Stimulated activated CD8-positive, alpha-beta memory T cell treated with anti-CD3 and anti-CD28 coated beads, Interleukin-12 subunit alpha, Interleukin-12 subunit beta, amount 100 ng/mL, for 24 hours (primary cell): ENCODE measurements around the gene DENND10.
A peak's percentile ranks its signal among the peaks of the same experiment; 100 is the strongest.
"Not testable (repeated sequence)": the region's sequence is repeated elsewhere in the genome, so short reads cannot be mapped to it uniquely, and the experiment has no call there.

Experiments used
- DNase-seq: peaks from one replicate; pipeline ENCODE4 v3.0.0-alpha.2; 2020; ENCODE audit errors: extremely low read depth

The DENND10 gene, protein sequence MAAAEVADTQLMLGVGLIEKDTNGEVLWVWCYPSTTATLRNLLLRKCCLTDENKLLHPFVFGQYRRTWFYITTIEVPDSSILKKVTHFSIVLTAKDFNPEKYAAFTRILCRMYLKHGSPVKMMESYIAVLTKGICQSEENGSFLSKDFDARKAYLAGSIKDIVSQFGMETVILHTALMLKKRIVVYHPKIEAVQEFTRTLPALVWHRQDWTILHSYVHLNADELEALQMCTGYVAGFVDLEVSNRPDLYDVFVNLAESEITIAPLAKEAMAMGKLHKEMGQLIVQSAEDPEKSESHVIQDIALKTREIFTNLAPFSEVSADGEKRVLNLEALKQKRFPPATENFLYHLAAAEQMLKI

DNA sequence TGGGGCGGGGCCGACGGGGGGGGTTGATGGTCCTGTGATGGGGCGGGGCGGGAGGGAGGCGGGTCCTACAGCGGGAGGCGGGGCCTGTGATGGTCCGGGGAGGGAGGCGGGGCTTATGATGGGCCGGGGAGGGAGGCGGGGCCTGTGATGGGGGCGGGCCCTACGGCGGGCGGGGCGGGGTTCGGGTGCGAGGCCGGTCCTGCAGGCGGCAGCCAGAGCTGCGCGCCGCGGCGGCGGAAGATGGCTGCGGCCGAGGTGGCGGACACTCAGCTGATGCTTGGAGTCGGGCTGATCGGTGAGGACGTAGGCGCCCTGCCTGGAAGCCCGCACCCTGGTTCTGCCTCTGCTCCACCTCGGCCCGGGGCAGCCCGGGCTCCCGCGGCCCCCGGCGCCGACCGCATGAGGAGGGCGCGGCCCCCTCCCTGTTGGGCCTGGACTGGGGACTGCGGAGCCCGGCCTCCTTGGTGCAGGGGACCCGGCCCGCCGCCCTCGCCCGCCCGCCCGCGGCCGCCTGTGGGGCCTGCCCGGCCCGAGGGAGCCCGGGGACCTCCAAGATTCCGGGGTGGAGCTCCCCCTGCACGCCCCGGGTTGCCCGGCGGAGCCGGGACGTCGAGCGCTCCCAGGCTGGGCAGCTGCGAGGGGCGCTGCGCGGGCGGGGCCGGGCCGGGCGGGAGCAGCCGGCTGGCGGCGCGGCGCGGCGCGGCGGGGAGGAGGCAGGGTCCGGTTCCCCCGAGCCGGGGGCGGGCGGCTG lies at the start of gene DENND10:
Gene DENND10, plus strand, starts transcription at position 211 of the 751 bp plus-strand sequence. Its CDS starts 30 bp downstream, at position 241.
- DNase-seq, result peak; percentile 50

DNA sequence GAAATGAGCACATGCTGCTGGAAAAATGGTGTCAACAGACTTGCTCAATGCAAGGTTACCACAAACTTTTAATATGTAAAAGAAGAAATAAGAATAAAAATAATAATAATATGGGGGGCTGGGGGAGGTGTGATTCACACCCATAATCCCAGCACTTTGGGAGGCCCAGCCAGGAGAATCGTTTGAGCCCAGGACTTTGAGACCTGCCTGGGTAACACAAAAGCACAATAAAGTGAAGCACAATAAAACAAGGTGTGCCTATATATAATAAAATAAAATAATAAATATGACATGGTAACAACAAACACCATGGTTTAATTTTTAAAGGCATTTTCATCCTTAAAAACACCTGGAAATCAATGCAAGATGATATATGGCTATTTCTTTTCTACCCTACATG lies 48.4 kb upstream of the DENND10 start:
- no peak for DNase-seq

DNA sequence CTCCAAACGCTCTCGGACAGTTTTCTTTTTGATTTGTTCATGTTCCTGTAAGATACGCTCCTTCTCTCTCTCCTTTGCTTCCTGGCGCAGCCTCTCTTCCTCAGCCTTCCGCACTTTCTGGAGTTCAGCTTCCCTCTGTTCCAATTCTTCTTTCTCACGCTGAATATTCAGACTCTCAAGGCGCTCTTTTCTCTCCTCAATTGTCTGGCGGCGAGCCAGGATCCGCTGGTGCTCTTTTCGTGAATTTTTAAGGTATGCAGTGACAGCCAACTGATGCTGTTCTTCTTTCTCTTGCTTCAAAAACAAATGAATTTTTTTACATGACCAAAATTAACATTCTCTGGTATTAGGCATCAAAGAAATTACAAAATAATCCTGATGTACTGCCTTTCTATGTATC lies 45.9 kb upstream of the DENND10 start:
- DNase-seq, result no peak

DNA sequence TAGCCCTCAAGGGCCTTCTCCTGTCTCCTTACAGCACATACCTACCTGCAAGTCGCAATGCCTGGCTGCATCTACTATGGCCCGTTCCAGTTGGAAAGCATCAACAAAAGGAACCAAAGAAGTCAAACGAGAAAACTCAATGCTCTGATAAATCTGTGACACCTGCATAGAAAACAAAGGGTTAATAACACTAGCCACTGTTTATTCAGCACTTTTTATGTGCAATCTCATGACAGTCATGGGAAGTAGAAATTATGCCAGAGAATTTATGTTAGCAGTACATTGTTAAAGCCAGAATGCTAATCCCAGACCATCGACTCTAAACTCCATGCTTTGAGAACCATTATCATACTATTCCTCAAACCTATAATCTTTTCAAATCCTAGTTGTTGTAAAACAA lies 44.4 kb upstream of the DENND10 start:
- DNase-seq, result no peak

DNA sequence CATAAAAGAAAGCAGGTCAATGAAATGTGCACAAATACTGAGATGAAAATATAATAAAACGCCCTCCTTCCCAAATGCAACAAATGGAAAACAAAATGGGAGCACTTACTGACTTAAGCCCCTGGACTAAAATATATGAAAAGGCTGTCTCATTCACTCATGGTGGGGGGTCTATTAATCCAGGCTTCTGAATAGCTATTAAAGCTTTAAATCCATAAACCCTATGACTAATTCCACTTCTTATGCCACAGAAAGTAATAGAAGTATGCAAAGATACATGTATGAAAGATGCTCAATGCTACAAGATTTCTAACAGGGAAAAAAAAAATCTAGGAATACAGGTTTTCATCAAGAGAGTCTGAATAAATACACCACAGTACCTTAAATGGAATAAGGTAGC lies 43.8 kb upstream of the DENND10 start:
- DNase-seq, result no peak

DNA sequence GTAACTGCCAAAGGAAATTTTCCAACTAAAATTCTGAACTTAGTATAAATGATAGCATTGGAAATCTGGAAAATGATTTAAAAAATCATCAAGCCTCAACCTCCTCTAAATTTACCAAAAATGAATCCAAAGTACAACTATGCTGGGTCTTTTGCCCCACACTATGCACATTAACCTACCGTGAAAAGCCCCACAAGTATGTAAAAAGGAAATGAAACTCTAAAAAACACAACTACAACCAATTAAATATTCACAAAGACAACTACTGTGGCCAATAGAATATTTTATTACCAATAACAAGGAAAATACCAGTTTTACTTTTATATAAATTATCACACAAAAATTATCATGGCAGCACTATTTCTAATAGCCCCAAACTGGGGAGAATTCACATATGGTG lies 42.6 kb upstream of the DENND10 start:
- no peak for DNase-seq

DNA sequence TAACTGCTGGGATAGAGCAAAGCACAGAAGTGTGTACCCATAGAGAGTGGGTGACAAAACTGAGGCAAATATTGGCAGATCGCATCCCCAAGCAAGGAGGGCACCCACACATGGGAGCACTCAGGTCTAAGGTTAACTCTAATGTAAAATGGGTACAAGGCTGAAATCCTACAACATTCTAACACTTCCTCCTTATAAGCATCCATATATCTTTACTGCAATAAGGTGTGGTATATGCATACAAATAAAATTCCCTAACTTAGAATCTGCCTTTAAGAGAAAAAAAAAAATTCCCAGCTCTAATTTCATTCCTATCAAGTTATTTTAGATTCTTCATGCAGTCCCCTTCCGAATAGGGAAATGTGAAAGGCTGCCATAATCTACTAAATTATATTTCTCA lies 42.0 kb upstream of the DENND10 start:
- DNase-seq, result no peak

DNA sequence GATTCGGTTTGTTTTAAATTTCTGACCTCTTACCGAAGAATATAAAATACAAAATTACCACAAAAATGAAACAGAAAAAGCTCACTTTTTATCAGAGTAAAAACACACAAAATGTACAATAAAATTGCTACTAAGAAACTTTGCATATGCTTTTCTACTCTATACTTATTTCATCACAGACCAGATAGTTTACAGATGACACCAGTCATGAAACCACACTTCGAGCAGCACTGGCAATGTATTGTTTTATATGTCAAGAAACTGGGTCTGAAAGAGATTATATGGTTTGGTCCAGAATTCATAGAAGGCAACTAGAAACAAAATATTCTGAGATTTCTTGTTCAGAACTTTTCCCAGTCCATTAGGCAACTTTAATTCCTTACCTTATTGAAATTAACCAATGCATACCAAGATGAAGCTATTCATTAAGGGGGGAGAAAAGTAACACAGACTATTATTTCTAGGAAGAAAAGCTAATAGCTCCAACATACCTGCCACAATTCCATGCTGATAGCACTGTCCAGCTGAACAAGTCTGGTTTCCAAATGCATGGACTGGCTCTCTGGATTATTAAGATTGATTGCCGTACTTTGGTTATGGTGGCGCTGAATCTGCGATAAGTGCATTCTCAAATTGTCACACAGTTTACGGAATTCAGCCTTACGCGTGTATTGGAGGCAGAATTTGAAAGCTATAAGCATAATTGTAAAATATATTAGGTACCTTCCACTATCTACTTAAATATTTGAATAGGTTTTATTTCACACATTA lies 33.3 kb upstream of the DENND10 start:
- DNase-seq, result no peak

DNA sequence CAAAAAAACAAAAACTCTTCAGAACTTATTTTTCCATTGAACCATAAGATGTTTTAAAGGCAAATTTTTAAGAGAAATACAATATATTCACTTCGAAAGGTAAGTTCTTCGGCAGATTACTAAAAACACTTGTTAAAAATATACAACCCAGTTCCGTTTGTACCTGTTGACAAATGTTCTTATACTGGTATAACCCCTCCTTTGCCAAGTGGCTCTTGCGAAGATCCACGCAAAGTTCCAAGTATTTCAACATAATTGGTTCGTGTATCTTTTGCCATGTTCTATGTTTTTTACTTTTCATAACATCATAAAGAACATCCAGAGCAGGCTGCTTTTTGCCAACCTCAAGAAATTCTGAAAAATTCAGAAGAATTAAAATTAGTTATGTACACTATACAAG lies 30.3 kb upstream of the DENND10 start:
- DNase-seq, result no peak

DNA sequence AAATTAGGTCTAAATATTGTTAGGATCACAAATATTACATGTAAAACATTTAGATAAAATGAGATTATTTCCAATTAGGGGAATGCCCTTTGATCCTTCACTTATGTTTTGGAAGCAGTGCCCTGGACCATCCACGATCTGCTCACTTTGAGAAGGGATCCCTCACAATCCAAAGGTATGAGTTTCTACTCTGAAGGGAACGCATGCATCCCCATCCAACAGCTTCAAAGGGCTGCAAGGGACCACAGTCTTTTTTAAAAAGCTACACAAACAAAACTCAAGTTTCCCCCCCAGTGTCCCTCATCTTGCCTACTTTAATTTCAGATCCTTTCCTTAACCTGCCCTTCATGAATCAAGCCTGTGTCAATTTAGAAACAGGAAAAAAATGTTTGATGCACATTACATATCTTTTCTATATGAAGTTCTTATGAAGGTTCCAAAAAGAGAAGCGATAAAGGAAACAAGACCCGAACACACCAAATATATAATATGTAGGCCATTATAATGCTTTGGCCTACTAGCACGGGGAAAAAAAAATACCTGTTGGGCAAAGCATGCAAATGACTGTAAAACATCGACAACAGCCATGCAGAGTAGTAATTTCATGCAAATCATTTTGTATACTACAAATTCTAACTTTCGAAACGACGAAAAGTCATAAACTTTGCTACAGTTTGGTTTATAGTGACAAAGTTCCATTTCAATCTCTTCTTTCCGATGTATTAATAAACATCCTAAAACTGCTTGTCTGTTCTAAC lies 25.3 kb upstream of the DENND10 start:
- no peak for DNase-seq

DNA sequence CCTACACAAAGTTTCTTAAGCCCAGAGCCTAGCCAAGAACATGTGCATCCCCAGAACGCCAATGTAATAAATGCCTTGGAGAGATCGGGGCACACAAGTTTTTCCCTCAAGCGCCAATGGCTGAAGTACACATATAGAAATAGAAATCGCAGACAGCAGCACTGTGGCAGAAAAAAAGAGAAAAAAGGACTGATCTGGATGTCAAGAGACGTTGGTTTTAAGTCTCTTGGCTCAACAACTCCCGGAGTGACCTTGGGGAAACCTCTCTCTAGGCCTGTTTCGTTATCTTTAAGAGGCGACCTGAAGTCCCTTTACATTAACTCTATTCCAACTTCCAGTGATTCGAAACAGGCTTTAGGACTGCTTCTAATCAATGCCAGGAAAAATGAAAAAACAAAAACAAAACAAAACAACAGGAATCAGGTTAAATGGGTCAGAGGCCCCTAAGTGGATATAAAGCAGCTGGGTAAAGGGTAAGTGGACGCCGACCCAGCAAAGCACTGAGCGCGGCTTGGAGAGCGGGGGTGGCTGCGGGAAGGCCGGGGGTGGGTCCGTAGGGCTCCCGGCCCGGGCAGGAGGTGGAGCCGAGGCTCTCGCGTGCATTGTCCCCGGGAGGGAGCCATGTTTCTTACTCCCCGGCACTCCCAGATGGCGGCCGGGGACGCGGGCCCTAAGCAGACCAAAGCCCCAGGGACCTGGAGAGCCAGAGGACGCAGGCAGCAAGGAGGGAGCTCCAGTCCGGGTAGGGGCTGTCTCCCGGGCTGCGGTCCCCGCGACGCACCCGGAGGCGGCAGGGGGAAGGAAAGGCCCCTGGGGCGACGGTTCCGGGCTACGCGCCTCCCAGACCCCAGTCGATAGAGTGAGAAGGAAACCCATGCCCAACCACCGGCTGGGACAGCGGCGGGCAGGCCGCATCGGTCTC lies 24.1 kb upstream of the DENND10 start:
- peak; percentile 33 for DNase-seq

DNA sequence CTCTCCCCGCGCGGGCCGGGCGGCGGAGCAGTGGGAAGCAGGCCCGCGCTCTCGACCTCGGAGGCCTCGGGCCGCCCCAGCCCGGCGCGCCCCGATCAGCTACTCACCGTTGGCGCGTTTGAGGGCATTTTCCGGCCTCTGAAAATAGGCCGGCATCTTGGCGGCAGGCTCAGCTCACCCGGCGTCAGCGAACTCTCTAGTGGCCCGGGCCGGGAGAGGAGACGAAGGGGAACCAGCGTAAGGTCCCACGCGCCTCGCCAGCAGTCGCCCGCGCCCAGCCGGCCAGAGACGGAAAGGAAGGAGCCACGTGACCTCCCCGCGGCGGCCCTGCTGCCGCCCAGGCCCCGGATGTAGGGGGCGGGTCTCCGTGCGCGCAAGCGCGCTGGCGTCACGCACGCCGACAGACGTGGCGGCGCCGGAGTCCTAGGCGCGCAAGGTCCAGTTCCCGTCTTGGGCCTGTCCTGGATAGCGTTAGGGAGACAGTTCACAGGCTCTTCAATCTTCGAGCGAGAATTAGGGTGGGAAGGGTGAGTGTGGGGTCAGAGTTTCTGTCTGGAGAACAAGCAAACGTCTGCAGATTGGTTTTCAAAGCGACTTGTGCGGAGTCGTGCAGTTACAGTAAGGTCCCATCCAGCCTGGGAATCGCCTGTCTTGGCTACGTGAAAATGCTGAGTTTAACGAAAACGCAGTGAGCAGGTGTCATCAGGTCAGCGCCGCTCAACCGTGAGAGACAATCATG lies 23.2 kb upstream of the DENND10 start, which contains the start of gene EIF3A:
Gene EIF3A, minus strand, starts transcription at position 297 of the 739 bp plus-strand sequence. Its CDS starts 141 bp downstream, at position 156.
- DNase-seq, result peak; percentile 87

DNA sequence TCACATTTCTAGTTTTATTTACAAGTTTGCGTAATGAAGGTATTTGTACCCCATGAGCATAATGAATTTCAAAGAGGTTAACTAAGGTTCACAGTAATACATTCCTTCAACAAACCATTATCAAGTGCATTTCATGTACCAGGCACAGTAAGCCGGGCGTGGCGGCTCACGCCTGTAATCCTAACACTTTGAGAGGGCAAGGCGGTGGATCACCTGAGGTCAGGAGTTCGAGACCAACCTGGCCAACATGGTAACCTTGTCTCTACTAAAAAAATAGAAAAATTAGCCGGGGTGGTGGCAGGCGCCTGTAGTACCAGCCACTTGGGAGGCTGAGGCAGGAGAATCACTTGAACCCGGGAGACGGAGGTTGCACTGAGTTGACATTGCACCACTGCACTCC lies 19.0 kb upstream of the DENND10 start:
- no peak for DNase-seq

DNA sequence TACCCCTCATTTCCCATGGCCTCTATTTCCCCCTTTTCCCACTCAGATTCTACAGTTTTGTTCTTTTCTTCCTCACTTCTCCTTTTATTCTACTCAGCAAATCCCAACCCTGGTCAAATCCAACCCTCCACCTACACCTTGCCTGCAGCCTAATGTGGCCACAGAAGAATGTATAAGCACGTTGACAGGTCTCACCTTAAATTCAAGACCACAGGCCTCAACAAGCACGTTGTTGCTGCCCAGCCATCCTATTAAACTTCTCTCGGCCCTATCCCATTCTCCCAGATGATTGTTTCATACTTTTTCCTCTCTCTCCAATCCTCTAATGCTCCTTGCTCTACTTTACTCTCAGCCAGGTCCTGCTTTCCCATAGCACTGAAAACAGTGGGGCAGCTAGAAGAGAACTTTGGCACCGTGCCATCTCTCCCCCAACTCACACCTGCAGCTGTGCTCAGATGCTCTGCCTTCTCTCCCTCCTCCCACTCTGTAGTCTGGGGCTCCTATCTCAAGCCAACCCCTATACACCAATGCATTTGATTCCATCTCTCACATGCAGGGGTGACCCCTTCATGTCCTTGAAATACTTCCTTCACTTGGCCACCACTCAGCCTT lies 16.5 kb upstream of the DENND10 start:
- DNase-seq, result no peak

DNA sequence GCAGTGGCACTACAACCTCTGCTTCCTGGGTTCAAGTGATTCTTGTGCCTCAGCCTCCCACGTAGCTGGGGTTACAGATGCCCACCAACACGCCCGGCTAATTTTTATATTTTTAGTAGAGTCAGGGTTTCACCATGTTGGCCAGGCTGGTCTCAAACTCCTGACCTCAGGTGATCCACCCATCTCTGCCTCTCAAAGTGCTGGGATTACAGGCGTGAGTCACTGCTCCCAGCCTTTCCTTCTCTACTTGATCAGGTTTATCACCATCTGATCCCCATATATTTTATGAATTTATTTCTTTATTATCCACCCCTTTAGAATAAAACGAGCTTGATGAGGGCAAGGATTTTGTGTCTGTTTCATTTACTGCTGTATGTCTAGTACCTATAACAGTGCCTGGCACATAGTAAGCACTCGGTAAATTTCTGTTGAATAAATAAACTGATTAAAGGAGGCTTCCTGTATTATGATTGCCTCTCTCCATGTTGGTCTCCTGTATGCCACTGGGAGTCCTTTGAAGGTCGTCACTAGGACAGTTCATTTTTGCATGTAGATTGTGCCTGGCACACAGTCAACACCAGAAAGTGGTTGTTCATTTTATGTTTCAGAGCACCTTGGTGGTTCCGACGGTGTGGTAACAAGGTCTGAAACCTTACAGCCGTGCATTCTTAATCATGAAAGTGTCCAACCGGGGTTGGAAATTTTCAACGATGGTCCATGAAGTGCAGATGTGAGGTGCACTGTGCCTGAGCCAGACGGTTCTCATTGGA lies 13.7 kb upstream of the DENND10 start:
- DNase-seq, result no peak

DNA sequence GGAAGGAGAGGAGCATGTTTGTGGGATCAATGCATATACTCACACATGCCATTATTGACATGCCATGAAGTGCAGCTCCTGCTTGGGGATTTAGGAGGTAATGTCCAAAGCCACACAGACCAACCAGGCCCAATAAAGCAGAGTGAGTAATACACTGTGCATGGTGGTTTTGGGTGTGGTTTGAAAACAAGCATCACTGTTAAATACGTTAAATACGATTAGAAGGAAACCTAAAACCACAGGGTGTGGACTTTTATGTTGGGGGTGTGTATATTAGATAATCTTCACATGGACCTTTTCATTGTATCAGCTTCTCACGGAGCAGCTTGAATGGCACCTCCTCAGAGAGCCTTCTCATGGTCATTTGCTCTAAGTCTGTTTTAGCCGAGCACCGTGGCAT lies 12.9 kb upstream of the DENND10 start:
- DNase-seq, result no peak

DNA sequence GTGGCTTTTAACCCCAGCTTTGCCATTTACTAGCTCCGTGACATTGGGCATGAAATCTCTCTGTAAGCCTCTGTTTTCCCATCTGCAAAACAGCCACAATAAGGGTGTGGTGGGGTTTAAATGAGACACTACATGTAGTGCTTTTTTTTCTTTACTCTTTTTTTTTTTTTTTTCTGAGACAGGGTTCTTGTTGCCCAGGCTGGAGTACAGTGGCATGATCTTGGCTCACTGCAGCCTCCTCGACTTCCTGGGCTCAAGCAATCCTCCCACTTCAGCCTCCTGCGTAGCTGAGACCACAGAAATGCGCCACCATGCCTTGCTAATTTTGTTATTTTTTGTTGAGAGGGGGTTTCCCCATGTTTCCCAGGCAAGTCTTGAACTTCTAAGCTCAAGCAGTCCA lies 8.3 kb upstream of the DENND10 start:
- DNase-seq, result no peak

DNA sequence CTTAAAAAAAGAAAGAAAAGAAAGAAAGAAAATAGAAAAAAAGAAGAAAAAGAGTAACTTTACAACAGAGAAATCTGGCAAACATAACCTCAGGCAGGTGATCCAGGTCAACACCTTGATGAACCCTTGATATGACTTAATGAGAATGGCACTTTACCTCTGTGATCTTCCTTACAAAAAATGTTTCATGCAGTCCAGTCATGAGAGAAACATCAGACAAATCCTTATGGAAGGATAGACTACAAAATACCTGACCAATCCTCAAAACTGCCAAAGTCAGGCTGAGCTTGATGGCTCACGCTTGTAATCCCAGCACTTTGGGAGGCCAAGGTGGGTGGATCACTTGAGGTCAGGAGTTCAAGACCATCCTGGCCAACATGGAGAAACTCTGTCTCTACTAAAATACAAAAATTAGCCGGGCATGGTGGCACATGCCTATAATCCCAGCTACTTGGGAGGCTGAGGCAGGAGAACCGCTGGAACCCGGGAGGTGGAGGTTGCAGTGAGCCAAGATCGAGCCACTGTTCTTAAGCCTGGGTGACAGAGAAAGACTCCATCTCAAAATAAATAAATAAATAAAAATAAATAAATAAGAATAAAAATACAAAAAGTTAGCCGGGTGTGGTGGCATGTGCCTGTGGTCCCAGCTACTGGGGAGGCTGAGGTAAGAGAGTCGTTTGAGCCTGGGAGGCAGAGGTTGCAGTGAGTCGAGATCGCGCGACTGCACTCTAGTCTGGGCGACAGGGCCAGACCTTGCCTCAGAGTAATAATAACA lies 7.1 kb upstream of the DENND10 start:
- not testable (repeated sequence) for DNase-seq
